ENCODE data around the gene AJAP1.
A peak's percentile ranks its signal among the peaks of the same experiment; 100 is the strongest.

The AJAP1 gene

DNA sequence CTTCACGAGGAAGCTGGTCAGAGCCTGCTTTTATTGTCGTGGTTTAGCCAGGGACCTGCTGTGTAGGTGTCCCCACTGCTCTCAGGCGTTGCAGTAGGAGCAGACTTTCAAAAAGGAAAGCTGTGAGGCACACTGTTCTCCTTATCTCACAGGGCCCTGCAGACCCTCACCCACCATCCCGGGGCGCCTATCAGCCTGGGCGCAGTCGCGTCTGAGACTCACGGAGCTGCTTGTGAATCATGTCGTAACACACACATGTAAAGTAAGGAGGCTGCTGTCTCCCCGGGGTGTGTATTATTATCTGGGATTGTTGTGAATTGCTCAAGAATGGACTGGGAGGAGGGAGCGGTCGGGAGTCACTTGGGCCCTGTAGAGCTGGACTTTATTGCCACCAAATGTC is 17.4 kb downstream of the AJAP1 start:
- intact Hi-C loops (cut with DNase I) = no loop called here
- DNase-seq = no peak

DNA sequence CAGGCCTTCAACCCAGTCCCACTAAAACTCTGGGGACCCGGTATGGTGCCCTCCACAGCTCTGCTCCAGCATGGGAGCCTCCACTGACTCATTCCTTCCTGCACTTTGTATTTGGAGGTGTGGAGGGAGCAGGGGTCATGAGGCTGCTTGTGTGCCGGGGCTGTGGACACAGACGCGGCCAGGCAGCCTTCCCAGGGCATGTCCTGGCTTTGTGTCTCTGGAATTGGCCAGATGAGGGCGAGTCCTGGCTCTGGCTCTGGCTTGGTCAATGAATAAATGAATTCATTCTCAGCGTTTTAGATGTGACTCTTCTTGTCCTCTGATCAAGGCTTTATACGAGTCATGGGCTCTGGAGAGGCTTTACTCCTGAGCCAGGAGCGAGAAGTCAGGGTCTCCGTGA is 19.1 kb downstream of the AJAP1 start:
- DNase-seq = peak in 23 of 42 donors; percentile 49 to 81 (median 61)
- intact Hi-C loops (cut with DNase I) = no loop called here

DNA sequence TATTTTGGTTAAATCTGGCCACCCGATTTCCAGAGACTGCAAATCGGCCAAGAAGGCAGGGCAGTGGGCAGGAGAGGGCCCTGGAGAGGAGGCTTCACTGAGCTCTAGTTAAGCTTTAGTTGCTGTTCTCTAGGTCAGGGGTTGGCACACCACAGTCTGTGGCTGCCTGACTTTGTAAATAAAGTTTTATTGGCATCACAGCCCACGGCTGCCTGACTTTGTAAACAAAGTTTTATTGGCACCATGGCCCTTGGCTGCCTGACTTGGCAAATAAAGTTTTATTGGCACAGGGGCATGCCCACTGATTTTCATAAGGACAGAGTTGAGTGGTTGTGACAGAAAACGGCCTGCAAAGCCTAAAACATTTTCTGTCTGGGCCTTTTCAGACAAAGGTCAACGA is 19.7 kb downstream of the AJAP1 start:
- DNase-seq = no peak
- intact Hi-C loops (cut with DNase I) = no loop called here

DNA sequence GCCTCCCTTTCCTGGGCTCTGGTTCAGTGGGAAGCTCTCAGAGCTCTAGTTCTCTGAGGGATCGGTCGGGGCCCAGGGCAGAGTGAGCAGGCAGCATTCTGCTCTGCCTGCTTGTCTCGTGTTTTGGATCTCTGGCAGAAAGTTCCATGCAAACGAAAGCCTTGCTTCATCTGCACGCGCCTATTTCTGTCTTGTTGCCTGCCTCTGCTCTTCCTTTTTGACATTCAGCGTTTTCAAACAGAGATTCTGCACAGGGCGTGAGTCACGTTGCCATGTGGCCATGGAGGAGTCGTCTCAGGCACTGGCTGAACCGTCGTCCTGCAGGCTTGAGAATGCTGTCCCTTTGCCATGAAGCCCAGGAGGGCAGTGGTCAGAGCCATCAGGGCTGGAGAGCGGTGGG is 20.3 kb downstream of the AJAP1 start:
- DNase-seq = peak in 32 of 42 donors; percentile 39 to 80 (median 64)
- intact Hi-C loops (cut with DNase I) = no loop called here

DNA sequence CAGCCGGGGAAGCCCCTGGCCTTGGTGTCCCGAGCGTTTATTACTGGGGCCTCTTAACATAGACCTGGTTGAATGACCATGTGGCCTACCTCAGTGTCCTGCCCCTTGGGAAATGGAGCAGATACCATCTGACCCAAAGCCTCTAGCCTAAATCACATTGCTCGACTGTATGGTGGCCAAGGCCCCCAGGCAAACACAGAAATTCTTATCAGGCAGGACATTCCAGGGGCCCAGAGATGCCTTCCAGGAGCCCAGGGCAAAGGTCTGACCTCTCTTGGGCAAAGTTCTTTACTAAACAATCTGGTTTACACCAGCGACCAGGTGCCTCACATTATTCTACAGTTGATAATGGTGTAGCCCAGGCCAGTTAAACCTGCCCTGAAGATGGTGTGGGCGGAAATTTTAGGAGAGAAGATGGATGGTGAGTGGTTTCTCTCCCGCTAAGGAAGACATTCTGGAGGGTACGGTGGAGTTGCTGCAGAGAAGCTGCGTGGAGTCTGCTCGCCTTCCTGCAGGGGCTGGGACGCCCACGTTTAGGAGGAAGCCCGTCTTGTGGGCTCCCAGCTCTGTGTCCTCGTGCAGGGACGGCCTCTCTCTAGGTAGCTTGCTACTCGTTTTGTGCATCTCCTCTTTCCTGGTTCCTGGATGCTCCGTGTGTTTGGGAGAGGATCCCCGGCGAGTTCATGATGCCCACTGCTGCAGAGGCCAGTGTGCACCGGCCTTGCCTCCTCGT is 21.2 kb downstream of the AJAP1 start:
- intact Hi-C loops (cut with DNase I) = no loop called here
- no peak for DNase-seq

DNA sequence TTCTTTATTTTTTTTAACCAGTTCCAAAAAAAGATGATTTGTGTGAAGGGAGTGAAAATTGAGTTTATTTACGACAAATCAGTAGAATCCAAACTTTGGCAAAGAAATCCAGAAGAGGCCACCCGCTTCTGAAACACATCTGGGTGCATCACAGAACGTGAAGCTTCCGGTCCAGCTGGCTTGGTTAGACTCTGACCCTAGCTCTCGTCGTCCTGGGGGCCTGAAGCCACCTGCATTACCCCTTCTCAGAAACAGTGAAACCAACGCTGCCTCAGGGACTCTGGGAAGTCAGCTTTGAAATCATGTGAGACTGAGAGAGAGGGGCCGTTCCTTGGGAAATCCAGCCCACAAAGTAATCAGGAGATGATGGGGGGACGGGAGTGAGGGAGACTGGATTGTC is 21.8 kb downstream of the AJAP1 start:
- no peak for DNase-seq
- intact Hi-C loops (cut with DNase I) = no loop called here

DNA sequence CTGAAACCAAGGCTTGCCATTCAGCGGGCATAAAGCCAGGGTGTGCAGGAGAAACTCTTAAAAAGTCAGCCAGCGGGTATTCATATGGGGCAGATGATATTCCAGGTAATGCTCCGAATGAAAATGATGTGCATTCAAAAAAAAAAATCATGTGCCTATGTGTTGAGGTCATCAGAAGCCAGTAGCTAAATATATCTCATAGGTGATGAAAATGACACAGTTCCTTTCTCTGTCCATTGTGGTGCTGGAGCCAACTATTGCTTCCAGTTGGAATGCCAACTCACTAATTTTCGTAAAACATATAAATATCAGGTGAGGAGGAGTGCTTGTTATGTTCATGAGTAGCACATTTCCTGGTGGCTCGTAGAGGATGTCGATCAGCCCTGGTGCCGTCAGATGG is 23.2 kb downstream of the AJAP1 start:
- intact Hi-C loops (cut with DNase I) = no loop called here

DNA sequence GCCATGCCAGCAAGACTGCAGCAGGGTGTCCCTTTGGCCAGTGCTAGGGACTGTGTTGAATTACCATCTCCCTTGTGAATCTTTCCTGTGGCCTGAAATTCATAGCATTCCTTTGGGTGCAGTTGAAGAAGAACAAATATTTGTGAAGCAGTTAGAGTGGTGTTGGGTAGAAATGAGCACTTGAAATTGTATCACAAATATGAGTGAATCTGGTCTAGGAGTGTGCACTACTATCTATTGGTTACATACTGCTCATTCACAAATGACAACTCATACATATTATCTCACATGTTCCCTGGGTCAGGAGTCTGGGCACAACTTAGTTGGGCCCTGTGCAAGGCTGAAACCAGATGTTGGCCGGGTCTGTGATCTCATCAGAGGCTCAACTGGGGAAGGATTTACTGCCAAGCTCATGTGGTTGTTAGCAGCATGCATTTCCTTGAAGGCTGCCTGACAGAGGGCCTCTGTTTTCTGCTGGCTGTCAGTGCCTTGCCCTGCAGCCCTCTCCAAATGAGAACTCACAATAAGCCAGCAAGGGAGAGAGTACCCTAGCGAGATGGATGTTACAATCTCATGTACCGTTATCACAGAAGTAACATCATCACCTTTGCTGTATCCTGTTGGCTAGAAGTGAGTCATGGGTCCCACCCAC is 23.8 kb downstream of the AJAP1 start:
- intact Hi-C loops (cut with DNase I) = no loop called here
- peak in 5 of 42 donors; percentile 49 to 67 (median 54) for DNase-seq

More for the DNA sequence above, 23.2 kb downstream of the AJAP1 start:
- DNase-seq = no peak

DNA sequence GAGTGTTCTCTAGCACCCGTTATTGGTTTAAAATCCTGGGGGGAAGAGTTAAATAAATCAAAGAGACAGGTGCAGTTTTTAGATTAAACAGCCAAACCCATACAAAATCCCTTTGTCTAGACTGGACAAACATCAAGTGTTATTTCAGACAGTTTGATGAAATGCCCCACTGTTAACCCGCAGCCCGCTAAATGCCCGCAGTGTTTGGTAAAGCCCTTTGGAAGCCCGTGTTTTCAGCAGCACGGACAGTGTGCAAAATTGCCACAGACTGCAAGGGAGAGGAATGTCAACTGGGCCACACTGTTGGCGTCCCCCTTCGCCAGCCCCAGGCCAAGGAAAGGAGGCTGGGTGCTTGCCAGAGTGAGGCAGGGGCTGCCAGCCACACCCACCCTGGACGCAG is 26.6 kb downstream of the AJAP1 start:
- intact Hi-C loops (cut with DNase I) = no loop called here
- peak; percentile 56 to 93 (median 85) for DNase-seq

DNA sequence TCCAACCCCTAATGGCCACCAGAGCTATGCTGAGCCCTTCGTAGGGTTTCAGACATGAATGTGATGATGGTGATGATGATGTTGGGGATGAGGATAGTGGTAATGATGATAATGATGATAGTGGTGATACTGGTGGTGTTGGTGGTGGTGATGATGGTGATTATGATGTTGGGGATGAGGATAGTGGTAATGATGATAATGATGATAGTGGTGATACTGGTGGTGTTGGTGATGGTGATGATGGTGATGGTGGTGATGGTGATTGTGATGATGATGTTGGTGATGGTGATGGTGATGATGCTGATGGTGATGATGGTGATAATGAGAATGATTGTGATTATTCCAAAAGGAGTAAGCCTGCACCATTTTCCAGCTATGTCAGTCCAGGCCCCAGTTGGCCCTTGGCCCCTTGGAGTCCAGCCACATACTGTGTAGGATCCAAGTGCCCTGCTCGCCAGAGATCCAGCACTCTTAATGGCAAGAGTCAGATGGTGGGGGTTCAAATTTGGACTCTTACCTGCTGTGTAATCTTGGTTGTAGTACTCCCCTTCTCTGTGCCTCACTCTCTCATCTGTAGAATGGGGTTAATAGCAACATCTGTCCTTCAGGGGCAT is 28.3 kb downstream of the AJAP1 start:
- intact Hi-C loops (cut with DNase I) = no loop called here
- peak in 2 of 42 donors; percentile 67 to 74 for DNase-seq

DNA sequence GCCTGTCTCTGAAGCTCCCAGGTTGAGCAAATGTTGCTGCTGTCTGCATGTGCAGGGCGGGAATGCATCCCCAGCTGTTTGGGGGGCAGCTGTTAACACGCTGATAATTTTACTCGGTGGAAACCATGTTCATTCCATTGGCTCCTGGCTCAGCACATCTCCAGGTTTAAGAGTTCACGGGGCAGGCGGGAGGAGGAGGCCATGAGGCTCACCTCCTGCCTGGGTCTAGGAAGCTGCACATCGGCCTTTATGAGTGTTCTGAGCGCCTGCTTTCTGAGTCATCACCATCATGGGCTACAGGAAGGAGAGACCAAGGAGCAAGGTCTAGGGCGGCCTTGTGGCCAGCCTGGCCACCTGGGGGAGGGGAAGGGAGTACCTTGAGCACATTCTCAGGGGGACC is 29.7 kb downstream of the AJAP1 start:
- no peak for DNase-seq

DNA sequence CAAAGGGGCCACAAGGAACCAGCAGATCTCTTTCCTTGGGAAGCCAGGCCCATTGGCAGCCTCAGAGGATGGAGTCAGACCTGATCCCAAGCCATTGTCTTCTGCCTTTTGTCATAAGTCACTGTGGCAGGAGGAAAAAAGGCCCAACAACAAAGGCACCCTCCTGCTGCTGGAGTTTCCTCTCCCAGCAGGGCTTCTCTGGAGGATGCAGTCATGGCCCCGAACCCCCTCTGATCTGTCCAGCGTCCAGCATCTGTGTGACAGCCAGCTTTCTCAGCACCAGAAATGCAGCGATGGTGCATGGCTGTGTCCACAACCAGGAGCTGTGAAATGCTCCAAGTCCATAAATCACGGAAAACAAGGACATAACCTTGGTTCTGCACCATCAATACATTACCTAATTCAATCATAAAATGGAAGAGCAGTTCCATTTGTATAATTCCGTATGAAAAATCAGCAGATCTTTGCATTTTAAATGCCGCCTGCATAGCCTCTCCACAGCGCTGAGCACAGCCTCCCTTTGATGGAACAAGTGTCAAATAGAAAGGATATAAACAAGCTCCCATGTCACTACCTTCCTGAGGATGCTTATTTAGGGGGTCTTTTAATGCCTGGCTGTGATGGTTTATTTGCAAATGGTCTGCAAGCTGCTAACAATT is 30.6 kb downstream of the AJAP1 start:
- intact Hi-C loops (cut with DNase I) = no loop called here
- DNase-seq = peak in 1 of 42 donors; percentile 67

More for the DNA sequence above, 29.7 kb downstream of the AJAP1 start:
- intact Hi-C loops (cut with DNase I) = no loop called here

DNA sequence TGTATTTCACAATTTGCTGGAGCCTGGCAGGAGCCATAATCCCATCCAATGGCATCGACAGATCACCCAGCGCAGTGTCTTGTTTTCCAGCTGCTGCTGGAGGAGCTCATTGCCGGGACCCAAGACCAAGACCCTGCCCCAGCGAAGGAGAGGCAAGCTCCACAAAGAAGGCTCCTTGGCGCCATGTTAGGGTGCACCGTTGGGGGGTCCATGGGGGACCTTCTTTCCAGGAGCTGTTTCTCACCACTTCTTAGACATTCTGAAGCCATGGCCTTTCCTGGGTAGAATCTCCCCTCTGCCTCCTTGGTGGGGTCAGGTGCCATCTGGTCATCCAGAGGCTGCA is 31.1 kb downstream of the AJAP1 start:
- intact Hi-C loops (cut with DNase I) = no loop called here
- DNase-seq = no peak

DNA sequence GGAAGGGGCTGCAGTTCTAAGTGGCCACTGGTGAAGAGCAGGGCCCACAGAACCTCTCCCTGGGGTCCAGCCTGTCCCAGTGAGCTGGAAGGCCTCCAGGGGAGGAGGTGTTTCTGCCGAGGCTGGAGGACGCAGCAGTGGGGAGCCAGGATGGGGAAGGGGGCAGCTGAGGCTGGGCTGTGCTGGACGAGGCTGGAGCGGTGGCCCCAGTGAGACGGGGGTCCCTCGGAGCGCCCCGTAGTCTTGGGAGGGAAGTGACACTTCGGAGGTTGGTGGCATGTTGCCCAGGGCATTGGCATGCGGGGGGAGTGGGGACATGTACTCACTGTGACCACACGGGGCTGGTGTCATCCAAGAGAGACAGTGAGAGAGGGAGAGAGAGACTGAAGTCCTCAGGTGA is 33.5 kb downstream of the AJAP1 start:
- intact Hi-C loops (cut with DNase I) = no loop called here

DNA sequence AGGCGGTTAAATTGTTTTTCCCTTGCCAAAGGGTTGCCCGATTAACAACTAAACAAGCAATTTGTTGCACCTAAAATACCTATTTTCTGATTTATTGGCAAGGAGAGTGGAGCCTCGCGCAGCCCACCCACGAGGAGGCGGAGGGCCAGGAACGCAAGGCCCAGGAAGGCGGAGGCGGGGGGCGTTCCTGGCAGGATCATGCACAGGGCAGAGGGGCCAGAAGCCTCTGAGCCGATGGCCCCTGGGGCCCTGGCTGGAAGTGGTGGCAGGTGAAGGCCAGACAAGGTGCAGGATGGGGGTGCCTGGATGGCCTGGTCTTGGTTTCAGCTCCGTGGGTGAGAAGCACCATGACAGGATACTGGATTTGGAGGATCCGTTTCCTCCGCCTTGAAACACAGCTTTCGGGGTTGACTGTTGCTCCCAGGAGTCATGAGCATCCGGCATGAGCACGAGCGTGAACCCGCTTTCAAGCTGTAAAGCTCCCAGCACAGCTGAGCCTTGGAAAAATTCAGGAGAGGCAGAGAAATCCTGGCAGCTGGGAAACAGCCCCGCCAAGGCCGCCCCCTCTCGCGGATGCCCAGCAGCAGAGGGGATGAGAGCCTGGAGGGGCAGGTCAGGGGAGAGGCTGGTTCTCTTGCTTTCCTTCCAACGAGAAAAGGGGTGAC is 35.0 kb downstream of the AJAP1 start:
- DNase-seq = peak in 1 of 42 donors; percentile 51

More for the DNA sequence above, 33.5 kb downstream of the AJAP1 start:
- no peak for DNase-seq

DNA sequence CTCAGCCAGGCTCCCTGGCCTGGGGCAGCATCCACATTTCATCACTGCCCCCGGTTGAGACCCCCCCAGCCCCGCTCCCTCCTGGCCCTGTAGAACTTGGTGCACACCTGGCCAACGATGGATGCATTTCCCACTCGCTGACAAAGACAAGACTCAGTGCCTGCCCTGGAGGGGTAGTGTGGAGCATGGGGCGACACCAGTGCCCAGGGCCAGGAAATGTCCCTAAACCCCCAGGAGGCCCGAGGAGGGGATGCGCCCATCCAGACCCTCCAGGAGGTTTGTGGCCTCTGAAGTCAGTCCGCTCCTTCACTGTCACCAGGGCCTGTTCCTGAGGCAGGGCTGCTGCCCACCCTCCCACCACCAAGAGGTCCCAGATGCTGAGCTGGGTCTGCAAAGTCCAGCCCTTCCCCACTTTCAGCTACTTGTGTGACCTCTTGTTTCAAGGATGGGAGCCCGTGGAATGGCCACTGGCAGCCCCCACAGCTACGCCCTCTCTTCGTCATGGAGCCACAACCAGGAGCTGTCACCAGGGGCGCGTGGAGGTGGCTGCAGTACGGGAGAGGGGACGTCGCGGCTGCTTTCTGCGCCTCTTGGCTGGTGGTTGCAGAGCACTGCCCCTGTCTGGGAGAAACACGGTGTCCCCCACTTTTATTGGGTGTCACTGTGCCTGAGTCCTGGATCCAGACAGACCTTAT is 35.7 kb downstream of the AJAP1 start:
- DNase-seq = no peak
- intact Hi-C loops (cut with DNase I) = no loop called here

More for the DNA sequence above, 35.0 kb downstream of the AJAP1 start:
- intact Hi-C loops (cut with DNase I) = no loop called here

DNA sequence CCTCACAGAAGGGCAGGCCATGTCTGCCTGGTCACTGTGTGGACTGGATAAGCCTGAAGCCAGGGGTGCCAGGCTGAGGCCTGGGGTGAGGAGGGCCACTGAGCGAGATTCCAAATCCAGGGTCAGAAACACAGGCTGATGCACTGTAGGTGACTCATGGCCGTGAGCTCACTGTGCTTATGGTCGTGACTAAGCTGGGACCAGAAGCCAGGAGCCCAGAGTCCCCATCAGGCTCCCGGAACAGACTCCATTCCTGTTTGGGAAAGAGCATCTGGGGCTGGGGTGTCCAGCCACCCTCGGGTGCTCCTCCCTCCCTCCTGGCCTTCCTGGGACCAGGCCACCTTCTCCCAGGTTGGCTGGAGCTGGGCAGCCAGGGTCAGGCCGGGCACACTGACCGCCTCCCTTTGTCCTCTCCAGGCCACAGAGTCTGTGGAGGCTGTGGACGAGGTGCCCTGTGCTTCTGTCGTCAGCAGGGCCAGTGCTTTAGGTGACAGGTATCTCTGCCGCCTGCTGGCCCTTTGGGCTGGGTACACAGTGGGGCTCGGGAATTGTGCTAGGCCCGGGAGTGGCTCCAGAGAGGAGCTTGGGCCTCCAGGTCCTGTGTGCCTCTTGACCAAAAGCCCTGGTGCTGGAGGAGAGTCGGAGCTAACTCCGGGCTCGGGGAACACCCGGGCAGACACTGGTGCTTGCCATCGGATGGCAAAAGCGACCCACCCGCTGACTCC is 36.7 kb downstream of the AJAP1 start:
- intact Hi-C loops (cut with DNase I) = no loop called here
- DNase-seq = no peak

DNA sequence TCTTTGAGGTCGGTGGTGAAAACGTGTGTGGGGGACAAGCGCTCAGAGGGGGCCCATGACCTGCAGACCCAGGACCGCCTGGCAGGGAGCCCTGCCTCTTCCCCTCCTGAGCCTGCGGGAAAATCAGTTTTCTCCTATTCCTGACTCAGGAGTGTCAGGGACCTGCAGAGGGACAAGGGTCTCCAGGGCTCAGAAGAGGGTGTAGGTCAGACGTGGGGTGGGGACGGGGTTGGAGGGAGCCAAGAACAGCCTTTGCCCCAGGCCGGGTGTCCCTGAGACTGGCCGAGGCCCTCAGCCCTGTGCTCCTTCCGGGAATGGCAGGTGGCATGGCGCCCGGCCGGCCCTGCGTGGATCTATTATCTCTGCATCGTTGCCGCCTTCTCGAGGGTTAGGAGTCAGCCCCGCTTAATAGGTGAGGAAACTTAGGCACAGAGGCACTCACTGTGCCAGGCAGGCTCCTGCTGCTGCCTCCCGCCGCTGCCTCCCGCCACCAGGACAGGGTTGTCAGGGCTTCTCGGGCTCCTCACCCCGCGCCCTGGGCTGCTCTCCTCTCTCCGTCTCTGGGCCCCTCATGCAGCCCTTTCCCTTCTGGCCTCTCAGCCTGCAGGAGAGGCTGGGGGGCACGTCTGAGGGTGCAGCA is 37.5 kb downstream of the AJAP1 start:
- intact Hi-C loops (cut with DNase I) = no loop called here
- DNase-seq = no peak

All from head of caudate nucleus (tissue), 42 donors.